ENCODE data around the gene SLC38A10.

Gene SLC38A10

GRCh38 chr17:81324851-81325713, 30.0 kb upstream of the SLC38A10 start:
- DNase-seq (ENCODE audit: low read depth): no peak
- TF ChIP-seq CTCF (conservative IDR thresholded peaks at IDR 0.05; ENCODE audit: control insufficient read depth, insufficient read depth, low read depth, low read length): no peak
- no peak overlapping the region for H3K4me3 ChIP-seq (ENCODE audit: control insufficient read depth, low read depth, low read length)

- DNase-seq (ENCODE audit: low read depth): no peak
- TF ChIP-seq CTCF (conservative IDR thresholded peaks at IDR 0.05; ENCODE audit: control insufficient read depth, insufficient read depth, low read depth, low read length): no peak
- H3K4me3 ChIP-seq (ENCODE audit: control insufficient read depth, low read depth, low read length): no peak overlapping the region
Observed at GRCh38 chr17:81324177-81324850, 29.2 kb upstream of the SLC38A10 start.

GRCh38 chr17:81323411-81323868, 28.3 kb upstream of the SLC38A10 start:
- TF ChIP-seq CTCF (conservative IDR thresholded peaks at IDR 0.05; ENCODE audit: control insufficient read depth, insufficient read depth, low read depth, low read length): no peak

GRCh38 chr17:81323083-81323369, 27.9 kb upstream of the SLC38A10 start:
- no peak overlapping the region for H3K4me3 ChIP-seq (ENCODE audit: control insufficient read depth, low read depth, low read length)
- TF ChIP-seq CTCF (conservative IDR thresholded peaks at IDR 0.05; ENCODE audit: control insufficient read depth, insufficient read depth, low read depth, low read length): no peak
- DNase-seq (ENCODE audit: low read depth): no peak

More at GRCh38 chr17:81323411-81323868, 28.3 kb upstream of the SLC38A10 start:
- H3K4me3 ChIP-seq (ENCODE audit: control insufficient read depth, low read depth, low read length): no peak overlapping the region
- DNase-seq (ENCODE audit: low read depth): peak; percentile 56

GRCh38 chr17:81322271-81323082, 27.4 kb upstream of the SLC38A10 start:
- H3K4me3 ChIP-seq (ENCODE audit: control insufficient read depth, low read depth, low read length): no peak overlapping the region
- TF ChIP-seq CTCF (conservative IDR thresholded peaks at IDR 0.05; ENCODE audit: control insufficient read depth, insufficient read depth, low read depth, low read length): peak; percentile 33
- DNase-seq (ENCODE audit: low read depth): peak; percentile 41

GRCh38 chr17:81317961-81318605, 23.0 kb upstream of the SLC38A10 start:
- no peak overlapping the region for H3K4me3 ChIP-seq (ENCODE audit: control insufficient read depth, low read depth, low read length)
- no peak for DNase-seq (ENCODE audit: low read depth)
- no peak for TF ChIP-seq CTCF (conservative IDR thresholded peaks at IDR 0.05; ENCODE audit: control insufficient read depth, insufficient read depth, low read depth, low read length)

Measured in fibroblast of mammary gland (primary cell).